NOMO-1 treated with dmso at 0.1 percent for 144 hours (cell line): ENCODE measurements around the gene TRO.

Experiments
- DNase-seq: peaks from one replicate; lab custom pipeline; 2025; ENCODE audit not compliant: unreplicated experiment; lab: John Stamatoyannopoulos, UW

Gene TRO

GRCh38 chrX:54950730-54951375 lies 30.2 kb downstream of the TRO start:
- no peak for DNase-seq

GRCh38 chrX:54961750-54962149 lies 41.1 kb downstream of the TRO start:
- DNase-seq, result no peak

GRCh38 chrX:54964766-54965497 lies 44.3 kb downstream of the TRO start:
- no peak for DNase-seq

- DNase-seq, result no peak
Observed at GRCh38 chrX:54977387-54977786, 56.8 kb downstream of the TRO start.

- no peak for DNase-seq
Observed at GRCh38 chrX:54978448-54978847, 57.8 kb downstream of the TRO start.

- no peak for DNase-seq
Observed at GRCh38 chrX:54979432-54979831, 58.8 kb downstream of the TRO start.

GRCh38 chrX:54980334-54980733 lies 59.7 kb downstream of the TRO start:
- peak; percentile 0 for DNase-seq
